Stimulated activated CD8-positive, alpha-beta memory T cell treated with anti-CD3 and anti-CD28 coated beads, Interleukin-2, amount 100 ng/mL, for 1 hour (primary cell): ENCODE data around the gene HORMAD2.

ENCODE experiments used
- DNase-seq, 2 donors: peaks; one replicate each; pipeline ENCODE4 v3.0.0-alpha.2; 2020; ENCODE audit warnings: low read depth in 2 of 2

Gene HORMAD2

DNA sequence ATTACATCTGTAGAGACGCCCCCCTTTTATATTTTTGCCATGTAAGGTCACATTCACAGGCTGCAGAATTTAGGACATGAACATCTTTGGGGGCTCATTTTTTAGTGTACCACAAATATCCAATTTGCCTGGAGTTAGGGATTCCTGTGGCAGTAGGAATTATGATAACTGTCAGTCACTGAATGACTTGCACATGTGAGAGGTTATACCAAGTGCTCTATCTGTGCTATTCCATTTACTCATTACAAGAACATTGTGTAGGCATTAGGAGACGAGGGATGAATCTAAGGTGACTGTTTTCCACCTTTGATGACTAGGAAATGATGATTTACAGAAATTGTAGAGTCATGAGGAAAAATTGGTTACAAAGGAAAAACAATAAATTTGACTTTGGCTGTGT lies 87.0 kb downstream of the HORMAD2 start:
- DNase-seq = no peak

DNA sequence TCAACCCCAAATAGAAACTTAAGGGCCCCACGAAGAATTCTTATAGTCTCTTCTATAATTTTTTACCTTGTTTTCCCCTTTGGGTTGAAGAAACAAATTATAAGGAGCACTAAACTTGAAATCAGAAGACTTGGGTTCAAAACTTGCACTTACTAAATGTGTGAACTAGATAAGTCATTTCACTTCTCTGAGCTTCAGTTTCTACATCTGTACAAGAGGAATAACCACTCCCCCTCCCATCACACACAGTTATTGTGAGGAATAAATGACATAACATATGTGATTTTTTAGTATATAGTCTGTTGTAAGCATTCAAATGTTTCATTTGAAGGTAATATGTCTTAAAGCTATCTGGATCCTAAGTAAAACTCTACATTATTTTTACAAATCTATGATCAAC lies 87.5 kb downstream of the HORMAD2 start:
- no peak for DNase-seq

DNA sequence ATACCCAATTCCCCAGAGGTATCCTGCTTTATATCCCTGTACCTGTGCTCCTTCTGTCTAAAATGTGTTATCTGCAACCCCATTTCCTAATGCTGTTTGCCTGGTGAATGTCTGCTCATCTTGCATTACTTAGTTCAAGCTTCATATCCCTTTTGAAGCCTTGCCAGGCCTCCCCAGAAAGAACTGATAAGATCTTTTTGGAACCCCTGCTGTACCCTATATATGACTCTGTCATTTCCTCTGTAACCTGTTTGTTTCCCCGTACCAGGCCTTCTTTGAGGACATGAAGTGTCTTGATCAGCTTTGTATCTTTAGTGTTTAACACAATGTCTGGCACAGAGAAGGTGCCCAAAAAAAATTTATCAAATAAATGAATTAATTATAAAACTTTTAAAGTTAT lies 88.7 kb downstream of the HORMAD2 start:
- no peak for DNase-seq

DNA sequence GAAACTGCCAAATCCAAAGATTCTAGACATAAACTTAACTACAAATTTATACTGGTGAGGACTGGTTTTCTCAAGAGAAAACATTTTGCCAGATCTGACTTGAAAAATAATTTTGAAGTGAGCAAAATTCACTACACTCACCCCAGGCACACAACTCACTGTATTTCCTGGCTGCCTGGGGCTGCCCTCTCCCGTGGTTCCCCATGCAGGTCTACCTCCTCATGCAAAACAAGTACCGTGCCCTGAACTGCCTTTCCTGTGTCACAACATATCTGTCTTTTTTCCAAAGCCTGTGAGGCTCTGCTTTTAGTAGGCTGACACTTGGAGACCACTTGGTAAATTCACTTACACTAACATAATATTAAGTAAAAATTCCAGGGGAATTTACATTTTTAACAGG lies 89.9 kb downstream of the HORMAD2 start:
- DNase-seq = no peak

DNA sequence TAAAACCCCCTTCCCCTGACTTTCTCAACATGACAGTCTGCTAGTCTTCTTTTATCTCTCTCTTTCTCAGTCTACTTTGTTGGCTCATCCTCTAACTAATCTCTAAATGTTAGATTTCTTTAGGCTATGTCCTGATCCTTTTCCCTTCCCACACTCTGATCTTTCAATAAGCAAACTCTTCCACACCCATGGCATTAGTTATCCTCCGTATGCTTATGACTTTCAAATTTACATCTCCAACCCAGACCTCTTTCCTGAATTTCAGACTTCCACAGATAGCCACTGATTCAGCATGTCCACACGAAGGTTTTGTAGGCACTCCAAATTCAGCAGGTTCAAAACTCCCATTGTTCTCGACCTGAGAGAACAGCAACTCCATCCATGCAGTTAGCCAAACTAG lies 90.7 kb downstream of the HORMAD2 start:
- DNase-seq = no peak

DNA sequence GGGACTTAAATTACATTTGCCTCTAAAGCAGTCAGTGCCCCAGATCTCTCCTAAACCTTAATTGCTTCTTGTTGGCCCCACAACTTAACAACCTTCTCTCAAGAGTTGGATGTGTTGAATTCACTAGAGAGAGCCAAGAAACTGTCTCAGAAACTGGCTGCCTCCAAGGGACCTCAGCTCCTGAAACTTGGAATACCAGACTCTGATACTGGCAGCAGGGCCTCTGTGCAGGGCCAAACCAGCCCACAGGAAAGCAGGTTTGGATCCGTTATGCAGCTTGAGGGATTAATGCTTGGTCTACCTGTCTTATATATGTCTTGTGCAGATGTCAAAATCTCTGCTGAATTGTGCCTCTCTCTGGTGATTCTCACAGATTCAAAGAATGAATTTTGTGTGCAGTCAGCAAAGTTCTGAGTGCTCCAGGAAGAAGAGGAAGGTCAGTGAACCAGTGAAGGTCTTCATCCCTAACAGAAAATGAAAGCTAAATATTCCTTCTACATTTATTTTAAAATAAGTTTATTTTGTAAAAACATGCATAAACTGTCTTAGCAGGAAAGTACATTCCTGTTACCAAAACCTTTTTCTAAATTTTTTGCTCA lies 95.5 kb downstream of the HORMAD2 start:
- no peak for DNase-seq

DNA sequence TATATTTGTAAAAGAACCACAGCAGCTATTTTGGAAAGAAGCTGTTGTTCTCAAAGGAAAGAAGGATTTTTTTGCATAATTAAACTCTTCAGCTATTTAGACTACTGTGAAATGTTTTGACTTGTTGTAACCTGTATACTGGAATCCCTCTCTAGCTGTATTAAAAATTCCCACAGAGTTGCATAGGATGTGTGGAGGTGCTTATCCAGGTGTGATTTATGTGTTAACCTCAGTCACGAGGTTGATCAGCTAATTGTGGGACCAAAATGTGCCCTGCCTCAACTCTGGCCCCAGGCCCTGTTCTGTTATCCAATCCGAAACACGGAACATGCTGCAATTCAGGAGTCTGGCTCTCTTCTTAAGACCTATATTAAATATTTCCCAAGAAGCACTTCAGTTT lies 96.2 kb downstream of the HORMAD2 start:
- no peak for DNase-seq

DNA sequence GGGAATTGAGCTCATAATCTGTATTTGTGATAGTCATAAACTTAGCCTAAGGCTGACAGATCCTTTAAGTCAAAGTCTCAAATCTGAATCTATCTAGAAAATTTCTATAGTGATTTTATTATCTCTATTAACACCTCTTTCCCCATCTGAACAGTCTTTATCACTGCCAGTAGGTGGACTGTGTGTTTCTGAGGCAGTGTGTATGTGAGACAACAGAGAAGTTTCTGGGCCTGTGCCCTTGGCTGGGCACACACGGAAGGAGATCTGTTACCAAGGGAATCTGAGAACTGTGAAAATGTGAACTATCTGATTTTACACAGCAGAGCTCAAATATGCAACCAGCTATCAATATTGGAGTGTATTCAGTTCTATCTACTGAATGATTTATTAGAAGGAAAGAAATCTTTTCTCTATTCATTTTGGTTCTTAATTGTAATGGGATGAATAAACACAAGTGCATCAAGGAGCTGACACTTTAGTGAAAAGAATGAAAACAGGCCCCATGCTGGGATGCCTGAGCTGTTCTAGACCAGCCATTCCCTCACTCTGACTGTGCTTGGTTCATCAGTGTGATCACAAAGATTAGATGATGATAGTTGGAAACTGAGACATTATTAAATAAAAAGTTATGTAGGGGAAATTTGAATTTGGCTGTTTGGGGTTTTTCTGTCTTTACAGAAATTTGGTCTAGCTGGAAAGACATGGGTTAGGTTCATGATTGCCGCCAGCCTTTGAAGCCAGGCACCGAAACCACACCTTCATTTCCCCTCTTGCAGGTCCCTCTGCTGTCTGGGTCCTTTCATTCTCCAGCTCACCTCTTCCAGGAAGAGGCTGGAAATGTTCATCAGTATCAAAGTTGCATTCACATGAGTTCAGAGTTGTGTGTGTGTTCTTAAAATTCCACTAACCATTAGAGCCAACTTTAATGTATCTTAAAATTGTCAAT lies 98.2 kb downstream of the HORMAD2 start:
- no peak for DNase-seq

DNA sequence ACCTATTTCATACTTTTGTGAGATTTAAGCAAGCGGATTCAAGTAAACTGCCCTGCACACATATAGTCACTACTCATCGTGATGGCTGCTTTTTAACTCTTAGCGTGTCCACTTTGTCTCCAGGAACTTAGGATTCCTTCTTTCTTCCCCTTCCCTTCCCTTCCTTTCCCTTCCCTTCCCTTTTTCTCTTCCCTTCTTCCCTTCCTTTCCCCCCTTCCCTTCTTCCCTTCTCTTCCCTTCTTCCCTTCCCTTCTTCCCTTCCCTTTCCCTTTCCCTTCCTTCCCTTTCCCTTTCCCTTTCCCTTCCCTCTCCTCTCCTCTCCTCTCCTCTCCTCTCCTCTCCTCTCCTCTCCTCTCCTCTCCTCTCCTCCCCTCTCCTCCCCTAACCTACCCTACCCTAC lies 100.4 kb downstream of the HORMAD2 start:
- no peak for DNase-seq

DNA sequence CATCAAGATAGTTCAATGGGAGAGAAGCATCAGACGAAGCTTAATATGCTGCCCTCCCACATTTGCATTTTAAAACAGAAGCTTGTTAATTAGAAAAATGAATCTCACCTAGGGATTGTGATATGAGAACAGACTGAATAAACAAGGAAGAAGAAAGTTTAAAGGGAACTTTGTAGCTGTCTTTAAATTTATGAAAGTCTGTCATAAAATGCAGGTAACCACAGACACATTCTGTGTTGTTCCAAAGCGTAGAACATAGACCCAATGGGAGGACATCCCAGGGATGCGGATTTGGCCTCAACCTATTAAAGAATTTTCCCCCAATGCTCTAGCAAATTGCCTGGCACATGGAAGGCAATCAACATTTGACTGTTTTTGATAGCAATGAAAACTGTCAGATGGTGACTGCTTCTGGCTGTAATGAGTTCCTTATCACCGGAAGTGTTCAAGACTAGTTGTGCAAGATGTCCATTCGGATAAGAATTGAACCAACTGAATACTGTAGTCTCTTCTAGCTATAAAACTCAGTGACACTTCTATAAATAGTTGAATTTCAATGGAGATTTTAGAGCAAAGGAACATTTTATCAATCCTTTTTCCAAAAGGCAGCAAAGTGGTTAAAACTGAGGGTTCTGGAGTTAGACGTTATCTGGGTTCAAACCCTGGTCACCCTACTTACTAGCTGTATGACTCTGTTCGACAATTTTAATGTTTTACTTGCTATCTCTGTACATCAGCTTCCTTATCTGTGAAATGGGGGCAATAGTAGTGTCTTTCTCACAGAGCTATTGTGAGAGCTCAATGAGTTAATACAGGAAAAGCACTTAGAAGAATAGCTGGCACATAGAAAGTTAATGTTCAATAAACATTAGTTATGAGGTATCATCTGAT lies 101.4 kb downstream of the HORMAD2 start:
- DNase-seq = no peak

DNA sequence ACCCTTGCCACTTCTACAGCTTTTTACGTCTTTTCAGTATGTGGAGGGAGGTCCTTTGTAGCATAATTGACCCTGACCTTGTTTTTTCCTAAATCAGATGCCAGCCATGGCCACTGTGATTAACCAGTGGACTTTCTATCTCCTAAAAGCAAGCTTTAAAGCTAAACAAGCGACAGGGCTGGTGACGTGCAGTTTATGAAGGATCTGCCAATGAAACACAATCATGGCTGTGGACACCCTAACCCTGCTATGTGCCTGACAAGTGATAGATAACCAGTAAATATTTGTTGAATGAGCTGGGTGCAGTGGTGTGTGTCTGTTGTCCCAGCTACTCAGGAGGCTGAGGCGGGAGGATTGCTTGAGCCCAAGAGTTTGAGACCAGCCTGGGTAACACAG lies 102.1 kb downstream of the HORMAD2 start:
- DNase-seq = no peak

DNA sequence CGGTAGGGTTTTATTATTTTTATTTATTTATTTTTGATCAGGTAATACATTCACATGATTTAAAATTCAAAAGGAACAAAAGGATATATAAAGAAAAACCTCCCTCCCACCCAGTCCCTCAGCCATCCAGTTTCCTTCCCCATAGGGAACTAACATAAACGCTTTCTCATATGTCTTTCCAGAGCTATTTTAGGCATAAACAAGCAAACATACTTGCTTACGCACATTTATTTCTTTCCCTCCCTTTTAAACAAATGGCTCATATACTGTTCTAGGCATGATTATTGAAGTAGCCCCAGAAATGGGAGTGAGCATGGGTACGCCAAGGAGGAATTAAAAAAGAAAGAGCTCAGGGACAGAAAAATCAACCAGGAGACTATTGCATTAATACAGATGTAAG lies 102.6 kb downstream of the HORMAD2 start:
- DNase-seq = no peak

DNA sequence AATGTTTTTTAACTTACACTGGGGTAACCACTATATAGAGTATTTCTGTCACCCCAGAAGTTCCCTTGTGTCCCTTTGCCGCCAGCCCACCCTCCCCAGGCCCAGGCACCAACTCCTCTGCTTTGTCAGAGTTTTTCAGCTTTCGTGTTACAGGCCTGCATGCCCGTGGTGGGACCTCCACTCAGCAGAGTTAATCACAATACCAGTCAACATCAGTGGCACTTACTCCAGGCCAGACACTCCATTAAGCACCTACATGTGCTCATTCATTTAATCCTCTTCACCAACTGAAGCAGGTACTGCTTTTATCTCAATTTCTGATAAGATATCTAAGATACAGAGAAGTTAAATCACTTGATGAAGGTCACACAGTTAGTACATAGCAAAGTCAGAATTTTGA lies 103.0 kb downstream of the HORMAD2 start:
- no peak for DNase-seq

DNA sequence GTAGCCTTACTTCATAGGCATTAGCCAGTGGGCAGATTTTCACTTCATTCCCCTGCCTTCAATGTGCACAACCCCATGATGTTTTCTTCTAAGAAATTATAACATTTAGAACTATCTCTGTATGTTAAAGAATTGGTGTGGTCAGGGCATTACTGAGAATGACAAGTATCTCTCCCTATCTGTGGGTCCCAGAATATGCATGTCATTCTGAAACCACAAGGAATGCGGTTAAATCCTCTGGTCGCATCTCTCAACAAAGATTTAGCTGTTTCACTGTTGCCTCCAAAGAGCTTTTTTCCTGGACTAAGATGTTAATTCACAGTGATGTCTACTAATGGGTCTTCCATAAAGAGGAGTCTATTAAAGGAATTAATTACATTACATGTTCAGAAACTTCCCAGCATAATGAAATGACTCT lies 103.6 kb downstream of the HORMAD2 start:
- DNase-seq = no peak

DNA sequence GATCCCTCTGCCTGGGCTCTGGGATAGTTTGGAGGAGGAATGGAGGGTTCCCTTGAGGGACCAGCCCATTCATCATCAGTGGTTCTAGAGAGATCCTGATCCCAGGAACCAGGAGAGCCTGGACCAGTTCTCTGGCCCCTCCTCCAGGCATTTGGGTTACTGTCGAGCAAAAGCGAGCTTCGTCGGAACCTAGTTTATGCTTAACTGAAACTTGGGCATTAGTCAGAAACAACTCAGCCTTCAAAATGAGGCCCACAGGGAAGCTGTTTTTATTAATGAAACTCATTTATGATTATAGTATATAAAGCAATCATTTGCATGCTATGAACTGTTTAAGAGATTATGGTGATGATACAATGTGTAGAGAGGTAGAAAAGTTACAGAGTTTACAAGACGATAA lies 104.9 kb downstream of the HORMAD2 start:
- no peak for DNase-seq

DNA sequence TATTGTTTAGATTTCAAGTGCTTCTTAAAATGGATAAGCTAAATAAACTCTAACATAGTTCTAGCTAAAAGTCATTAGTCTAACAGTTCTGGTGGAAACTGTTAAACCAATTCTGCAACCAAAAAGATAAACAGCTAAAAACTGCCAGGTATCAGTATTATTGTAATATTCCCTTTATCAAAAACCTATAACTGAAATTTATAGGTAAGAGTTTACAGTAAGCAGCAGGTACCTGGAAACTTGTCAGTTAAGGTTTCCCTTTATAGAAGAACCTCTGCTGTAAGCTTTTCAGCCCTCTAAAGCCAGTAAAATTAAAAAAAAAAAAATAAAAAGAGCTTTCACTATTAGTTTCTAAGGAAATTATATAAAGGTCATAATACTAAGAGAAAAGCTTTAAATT lies 105.3 kb downstream of the HORMAD2 start:
- DNase-seq = no peak

DNA sequence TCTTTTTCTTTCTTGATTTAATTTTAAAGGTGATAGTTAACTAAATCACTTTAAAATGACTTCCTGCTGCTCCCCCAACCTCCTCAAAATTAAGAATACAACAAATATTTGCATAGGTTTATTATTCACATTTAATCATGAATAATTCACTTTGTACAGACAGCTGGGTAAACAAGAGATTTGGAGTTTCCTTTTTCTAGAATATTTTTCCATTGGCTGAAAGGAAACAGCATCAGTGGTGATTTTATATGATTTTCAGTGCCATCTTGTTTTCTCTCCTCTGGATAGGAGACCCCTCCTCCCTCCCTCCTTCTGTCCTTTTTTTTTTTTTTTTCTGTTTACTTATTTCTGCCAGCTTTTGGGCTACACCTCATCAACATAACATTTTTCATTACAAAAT lies 105.8 kb downstream of the HORMAD2 start:
- no peak for DNase-seq

DNA sequence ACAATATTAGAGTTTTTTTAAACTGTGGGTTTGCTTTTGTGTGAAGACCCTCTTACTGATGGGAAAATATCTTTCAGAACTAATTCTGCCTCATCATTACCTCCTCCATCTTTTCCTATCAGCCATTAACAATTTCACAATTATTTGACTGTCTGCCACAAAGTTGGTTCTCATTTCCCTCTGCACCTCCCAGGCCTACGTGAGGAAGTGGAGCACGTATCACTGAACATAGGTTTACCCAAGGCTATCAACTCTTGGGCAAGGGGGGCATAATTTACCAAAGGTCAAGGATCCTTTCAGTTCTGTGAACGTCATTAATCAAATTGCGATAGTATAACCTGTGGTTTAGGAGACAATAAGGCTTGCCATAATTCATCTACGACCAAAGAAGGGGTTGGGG lies 106.2 kb downstream of the HORMAD2 start:
- no peak for DNase-seq

DNA sequence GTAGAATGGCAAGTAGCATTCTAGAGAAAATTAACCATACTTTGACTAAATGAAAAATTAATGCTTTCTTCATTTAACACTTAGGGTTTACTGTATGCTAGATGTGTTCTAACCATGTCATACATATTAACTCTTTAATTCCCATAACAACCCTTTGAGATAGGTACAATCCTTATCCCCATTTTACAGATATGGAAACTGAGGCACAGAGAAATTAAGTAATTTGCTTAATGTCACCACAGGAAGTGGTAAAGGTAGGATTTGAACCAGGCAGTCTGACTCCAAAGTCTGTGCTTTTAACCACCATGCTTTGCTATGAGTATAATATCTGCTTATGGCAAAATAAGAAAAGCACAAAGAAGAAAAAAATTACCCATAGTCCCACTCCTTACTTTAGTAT lies 106.8 kb downstream of the HORMAD2 start:
- no peak for DNase-seq

DNA sequence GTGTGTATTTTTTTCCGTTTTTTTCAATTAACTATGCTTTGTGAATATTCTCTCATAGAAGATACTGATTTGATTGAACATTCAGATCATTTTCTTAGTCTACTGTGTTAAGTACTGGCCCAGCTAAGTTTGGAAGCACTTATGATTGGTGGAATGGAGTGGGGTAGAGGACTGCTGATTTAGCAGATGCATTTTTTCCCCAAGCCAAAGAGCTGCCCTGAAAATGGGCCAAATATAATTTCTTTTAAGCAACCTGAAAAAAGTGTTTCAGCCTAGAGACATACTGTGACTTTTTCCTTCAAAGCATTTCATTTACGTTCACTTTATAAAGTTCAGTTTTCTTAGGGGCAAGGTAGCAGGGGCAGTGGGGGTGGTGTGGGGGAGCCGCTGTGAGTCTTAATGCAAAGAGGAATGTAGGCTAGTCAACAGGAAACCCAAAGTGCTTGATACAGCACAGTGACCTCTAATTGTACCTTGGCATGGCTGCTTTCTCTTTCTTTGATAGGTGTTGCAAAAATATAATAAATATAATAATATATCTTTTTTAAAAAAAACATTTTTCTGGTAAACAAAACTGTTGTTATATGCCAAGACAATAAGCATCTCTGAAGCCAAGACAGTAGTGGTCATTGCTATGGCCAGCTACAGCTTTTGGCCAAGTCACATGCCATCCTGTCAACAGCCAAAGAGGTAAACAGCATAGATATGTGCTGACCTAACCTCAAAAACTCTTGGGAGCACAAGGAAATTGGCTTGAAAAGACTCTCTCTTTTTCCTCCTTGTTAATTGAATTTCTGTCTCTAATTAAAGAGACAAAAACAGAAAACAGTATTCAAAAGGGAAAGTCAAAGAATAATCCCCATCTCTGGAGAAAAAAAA lies 107.5 kb downstream of the HORMAD2 start:
- no peak for DNase-seq

DNA sequence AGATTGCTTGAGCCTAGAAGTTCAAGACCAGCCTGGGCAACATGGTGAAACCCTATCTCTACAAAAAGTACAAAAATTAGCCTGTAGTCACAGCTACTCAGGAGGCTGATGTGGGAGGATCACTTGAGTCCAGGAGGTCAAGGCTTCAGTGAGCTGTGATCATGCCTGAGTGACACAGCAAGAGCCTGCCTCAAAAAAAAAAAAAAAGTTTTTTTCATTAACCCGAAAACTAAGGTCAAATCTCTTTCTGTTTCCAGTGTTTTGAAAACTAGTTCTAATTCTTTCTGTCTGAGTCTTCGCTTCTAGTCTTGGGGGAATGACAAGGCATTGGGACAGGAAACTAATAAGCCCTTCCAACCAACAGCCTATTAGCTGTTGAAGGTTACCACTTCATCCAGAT lies 108.6 kb downstream of the HORMAD2 start:
- no peak for DNase-seq
